Mononuclear cell (primary cell): ENCODE results near the gene AIM2. TPM values are rescaled to one million over a fixed set of nuclear protein-coding genes. Genes with fewer than 3 reads are reported as not detected.
"Not testable (repeated sequence)": the region's sequence is repeated elsewhere in the genome, so short reads cannot be mapped to it uniquely, and the experiment has no call there.

Experiments
- H3K27me3 ChIP-seq: 2 replicates; pipeline ENCODE4 v1.6.0; 2011; ENCODE audit warnings: low read length, control low read depth; ENCODE audit not compliant: insufficient read depth
- H3K4me1 ChIP-seq: 2 replicates; pipeline ENCODE4 v1.5.1; 2011; ENCODE audit warnings: mild to moderate bottlenecking, low read length, control low read depth; ENCODE audit not compliant: insufficient read depth
- H3K4me3 ChIP-seq: 2 replicates; pipeline ENCODE4 v1.5.1; 2011; ENCODE audit warnings: mild to moderate bottlenecking, low read length, moderate library complexity
- H3K9me3 ChIP-seq: 2 replicates; pipeline ENCODE4 v1.5.1; 2011; ENCODE audit warnings: low read depth, mild to moderate bottlenecking, control low read depth, low read length
- total RNA-seq: library from RNA; depleted of rRNA; stranded (reverse); fragments of >200 nt; gene quantifications from one replicate; pipeline ENCODE4 v1.2.3, GENCODE V29; 2012

AIM2 gene
- 2.1 TPM for total RNA-seq

- H3K9me3 ChIP-seq: no peaks in the 10 kb centered on the region
- H3K4me3 ChIP-seq: peak within 1 kb of the TSS; percentile 35
- no peaks in the 10 kb centered on the region for H3K27me3 ChIP-seq
- H3K4me1 ChIP-seq: peaks cover 31% of the 10 kb centered on the region
These were observed at the start of gene AIM2 for GRCh38 chr1:159076438-159077119. AIM2 (minus strand) TSS chr1:159076766; CDS start chr1:159073499, 3,267 bp downstream.

DNA sequence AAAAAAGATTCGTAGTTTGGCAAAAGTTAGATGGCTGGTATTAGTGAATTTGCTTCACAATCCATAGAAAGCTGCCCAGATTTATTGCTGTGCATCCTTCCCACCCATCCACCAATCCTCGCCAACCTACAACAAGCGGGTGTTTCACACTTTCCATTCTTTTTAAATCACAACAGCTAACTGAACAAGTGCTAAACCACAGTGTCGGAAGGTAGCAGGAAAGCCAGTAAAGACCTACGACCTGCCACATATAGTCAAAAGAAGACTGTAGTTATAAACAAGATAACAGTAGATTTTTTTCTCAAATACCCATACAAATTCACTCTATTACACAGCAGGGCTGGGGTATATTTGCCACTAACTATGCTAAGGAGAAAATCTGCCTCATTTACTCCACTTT lies 47.0 kb upstream of the AIM2 start:
- H3K4me3 ChIP-seq: no peak overlapping the region
- no peaks in the 10 kb centered on the region for H3K4me1 ChIP-seq
- H3K27me3 ChIP-seq: no peaks in the 10 kb centered on the region
- H3K9me3 ChIP-seq: no peaks in the 10 kb centered on the region

GRCh38 chr1:159122005-159122621 lies 45.5 kb upstream of the AIM2 start:
- Histone ChIP-seq H3K4me1 (no peaks in the 10 kb centered on the region), H3K9me3 (no peaks in the 10 kb centered on the region), H3K27me3 (no peaks in the 10 kb centered on the region), H3K4me3 (no peak overlapping the region)

- no peaks in the 10 kb centered on the region for H3K9me3 ChIP-seq
- H3K27me3 ChIP-seq: no peaks in the 10 kb centered on the region
- no peaks in the 10 kb centered on the region for H3K4me1 ChIP-seq
- H3K4me3 ChIP-seq: no peak overlapping the region
These were observed 45.0 kb upstream of the AIM2 start for GRCh38 chr1:159121526-159121925.

DNA sequence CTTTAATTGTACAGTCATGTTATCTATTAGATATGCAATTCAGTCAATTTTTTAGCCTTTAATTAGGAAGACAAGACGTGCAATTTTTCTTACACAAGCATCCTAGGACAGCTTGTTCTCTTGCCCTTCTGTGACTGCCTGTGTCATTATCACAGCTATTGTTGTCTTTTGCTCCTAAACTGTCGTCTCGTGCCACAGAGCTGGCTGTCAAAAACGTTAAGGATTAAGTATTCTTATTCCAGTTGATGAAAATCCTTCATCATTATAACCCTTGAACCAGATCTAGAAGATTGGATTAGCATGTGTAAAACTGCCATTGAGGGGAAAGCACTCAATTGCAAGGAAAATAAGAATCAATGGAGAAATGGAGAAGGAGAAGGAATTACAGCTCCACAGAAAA lies 43.8 kb upstream of the AIM2 start:
- Histone ChIP-seq H3K9me3 (no peaks in the 10 kb centered on the region), H3K4me1 (no peaks in the 10 kb centered on the region), H3K27me3 (no peaks in the 10 kb centered on the region), H3K4me3 (no peak overlapping the region)

DNA sequence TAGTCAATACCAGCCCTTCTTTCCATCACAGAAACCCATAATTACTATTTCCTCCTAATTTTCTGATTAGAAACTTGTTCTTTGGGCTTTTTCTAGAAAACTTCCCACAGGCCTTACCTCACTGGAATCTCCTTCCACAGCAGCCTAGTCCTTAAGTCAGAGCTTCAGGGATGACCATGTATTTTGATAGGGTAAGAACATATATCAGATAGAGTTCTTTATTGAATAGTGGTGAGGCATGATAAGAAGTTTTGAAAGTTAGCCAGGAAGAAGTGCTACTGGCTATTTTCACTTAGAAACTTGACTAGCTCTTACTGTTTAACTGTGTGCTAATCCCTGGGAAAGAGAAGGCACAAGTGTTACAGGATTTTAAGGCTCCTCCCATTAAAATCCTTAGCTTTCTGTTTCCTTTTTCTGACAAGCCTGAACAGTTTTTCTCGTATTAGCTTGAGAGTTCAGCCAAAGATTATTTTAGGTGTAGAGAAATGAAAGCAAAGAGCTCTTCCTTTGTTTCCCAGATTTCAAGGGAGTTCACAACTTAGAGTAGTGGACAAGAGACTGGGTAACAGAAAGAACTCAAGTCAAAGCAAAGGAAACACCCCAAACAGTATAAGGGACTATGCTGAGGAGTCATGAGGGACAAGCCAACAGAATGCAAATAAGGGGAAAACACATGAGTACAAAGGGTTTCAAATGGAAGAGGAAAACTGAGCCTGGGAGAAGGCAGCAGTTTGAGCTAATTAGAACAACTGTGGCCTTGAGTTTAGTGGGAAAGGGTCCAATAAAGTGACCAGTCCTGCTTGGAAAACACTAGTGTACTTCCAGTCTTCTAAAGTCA lies 37.2 kb upstream of the AIM2 start:
- Histone ChIP-seq H3K27me3 (no peaks in the 10 kb centered on the region), H3K4me3 (no peak overlapping the region), H3K9me3 (no peaks in the 10 kb centered on the region), H3K4me1 (no peaks in the 10 kb centered on the region)

DNA sequence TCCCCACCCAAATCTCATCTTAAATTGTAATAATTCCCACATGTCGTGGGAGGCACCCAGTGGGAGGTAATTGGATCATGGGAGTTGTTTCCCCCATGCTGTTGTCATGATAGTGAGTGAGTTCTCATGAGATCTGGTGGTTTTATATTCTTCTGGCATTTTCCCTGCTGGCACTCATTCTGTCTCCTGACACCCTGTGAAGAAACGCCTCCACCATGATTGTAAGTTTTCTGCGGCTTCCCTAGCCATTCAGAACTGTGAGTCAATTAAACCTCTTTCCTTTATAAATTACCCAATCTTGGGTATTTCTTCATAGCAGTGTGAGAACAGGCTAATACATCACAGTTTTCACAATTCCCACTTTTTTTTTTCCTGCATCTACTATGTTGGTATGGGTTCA lies 26.5 kb upstream of the AIM2 start:
- H3K4me1 ChIP-seq, H3K4me3 ChIP-seq, H3K9me3 ChIP-seq, H3K27me3 ChIP-seq: not testable (repeated sequence)

- Histone ChIP-seq H3K9me3 (no peaks in the 10 kb centered on the region), H3K4me1 (no peaks in the 10 kb centered on the region), H3K27me3 (no peaks in the 10 kb centered on the region), H3K4me3 (no peak overlapping the region)
These were observed 24.0 kb upstream of the AIM2 start for GRCh38 chr1:159100589-159100988.

DNA sequence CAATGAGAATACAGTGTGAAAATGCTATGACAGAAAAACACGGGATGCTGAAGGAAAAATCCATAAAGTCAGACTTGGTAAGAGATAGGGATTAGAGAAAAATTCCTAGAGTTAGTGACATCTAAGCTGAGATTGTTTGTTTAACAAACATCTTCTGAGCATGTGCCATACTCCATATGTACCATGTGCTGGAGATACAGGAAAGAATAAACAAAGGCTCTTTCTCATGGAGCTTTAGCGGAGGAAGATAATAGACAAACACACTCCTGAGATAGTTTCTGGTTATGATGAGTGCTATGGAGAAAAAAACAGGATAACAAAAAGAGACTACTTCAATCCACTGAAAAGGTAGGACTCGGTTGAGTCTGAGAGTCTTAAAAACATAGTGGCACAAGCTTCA lies 22.0 kb upstream of the AIM2 start:
- Histone ChIP-seq H3K4me3 (no peak overlapping the region), H3K4me1 (no peaks in the 10 kb centered on the region), H3K9me3 (no peaks in the 10 kb centered on the region), H3K27me3 (no peaks in the 10 kb centered on the region)

DNA sequence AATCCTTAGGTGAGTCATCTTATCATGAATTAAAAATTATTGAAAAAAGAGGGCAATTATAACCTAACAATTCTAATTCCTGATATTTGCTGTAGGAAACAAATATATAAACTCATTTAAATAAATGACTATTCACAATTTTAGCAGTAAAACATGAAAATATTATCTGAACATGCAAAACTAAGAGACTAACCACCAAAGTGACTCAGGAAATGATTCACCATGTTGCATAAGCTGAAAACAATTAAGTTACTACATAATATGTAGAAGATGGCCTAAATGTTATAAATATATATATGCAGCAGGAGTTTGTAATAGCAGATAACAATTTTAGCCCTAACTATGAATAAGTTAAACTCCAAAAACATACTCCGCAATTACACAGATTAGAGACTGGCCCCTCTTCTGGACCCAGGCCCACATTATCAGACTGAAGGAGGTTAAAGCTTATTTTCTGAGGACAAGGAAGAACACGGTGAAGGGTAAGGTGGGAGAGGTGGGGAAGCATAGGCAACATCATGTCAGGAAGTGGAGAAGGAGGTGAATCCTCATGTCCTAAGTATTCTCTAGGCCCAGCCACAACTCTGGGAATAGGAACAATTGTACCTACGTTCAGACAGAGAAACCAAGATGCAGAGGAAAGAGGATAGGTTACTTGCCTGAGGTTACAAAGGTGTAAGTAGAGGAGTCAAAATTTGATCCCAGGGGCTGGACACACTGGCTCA lies 15.6 kb upstream of the AIM2 start:
- no peak overlapping the region for H3K4me3 ChIP-seq
- peaks cover 57% of the 10 kb centered on the region for H3K4me1 ChIP-seq
- no peaks in the 10 kb centered on the region for H3K27me3 ChIP-seq
- H3K9me3 ChIP-seq: no peaks in the 10 kb centered on the region

- no peaks in the 10 kb centered on the region for H3K9me3 ChIP-seq
- peaks cover 59% of the 10 kb centered on the region for H3K4me1 ChIP-seq
- H3K4me3 ChIP-seq: no peak overlapping the region
- H3K27me3 ChIP-seq: no peaks in the 10 kb centered on the region
These were observed 15.1 kb upstream of the AIM2 start for GRCh38 chr1:159091607-159092031.

DNA sequence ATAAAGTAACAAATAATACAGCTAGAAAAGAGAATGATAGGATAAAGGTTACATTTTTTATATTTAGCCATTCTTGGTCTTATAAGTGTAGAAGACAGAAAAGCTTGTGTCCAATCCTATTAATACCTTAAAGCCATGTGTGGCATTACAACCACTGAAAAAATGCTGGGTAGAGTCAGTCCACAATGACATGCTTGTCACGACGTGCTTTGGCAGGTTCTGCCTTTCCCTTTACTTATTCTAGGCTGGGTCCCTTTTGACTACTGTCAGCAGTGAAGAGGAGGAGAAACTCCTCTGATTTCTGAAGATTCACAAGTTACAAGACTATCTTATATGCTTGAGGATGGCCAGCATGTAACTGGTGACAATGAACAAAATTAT lies 14.6 kb upstream of the AIM2 start:
- Histone ChIP-seq H3K4me3 (no peak overlapping the region), H3K27me3 (no peaks in the 10 kb centered on the region), H3K4me1 (peaks cover 63% of the 10 kb centered on the region), H3K9me3 (no peaks in the 10 kb centered on the region)

GRCh38 chr1:159090286-159091179 lies 14.0 kb upstream of the AIM2 start:
- Histone ChIP-seq H3K27me3 (no peaks in the 10 kb centered on the region), H3K4me3 (no peak overlapping the region), H3K4me1 (peaks cover 66% of the 10 kb centered on the region), H3K9me3 (no peaks in the 10 kb centered on the region)

- Histone ChIP-seq H3K4me1 (peaks cover 78% of the 10 kb centered on the region), H3K4me3 (no peak overlapping the region), H3K27me3 (no peaks in the 10 kb centered on the region)
These were observed 12.7 kb upstream of the AIM2 start for GRCh38 chr1:159089184-159089791.

More at GRCh38 chr1:159089184-159089791, 12.7 kb upstream of the AIM2 start:
- no peaks in the 10 kb centered on the region for H3K9me3 ChIP-seq
